ENCODE measurements around the gene LBHD1.

Gene LBHD1

DNA sequence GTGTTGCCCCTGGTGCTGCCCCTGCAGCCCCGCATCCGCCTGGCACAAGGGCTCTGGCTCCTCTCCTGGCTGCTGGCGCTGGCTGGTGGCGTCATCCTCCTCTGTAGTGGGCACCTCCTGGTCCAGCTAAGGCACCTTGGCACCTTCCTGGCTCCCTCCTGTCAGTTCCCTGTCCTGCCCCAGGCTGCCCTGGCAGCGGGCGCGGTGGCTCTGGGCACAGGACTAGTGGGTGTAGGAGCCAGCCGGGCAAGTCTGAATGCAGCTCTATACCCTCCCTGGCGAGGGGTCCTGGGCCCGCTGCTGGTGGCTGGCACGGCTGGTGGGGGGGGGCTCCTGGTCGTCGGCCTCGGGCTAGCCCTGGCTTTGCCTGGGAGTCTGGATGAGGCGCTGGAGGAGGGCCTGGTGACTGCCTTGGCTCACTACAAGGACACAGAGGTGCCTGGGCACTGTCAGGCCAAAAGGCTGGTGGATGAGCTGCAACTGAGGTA lies 58.7 kb downstream of the LBHD1 start:
- DNase-seq, result no peak
